GM19193 (cell line): Measurements from ENCODE around the gene ING1.

ENCODE experiments used
- POLR2A ChIP-seq: IDR thresholded peaks from 4 replicates; pipeline ENCODE4 v1.6.1; 2011; ENCODE audit not compliant: insufficient read depth, insufficient read length; ENCODE audit errors: extremely low read depth

ING1 gene

DNA sequence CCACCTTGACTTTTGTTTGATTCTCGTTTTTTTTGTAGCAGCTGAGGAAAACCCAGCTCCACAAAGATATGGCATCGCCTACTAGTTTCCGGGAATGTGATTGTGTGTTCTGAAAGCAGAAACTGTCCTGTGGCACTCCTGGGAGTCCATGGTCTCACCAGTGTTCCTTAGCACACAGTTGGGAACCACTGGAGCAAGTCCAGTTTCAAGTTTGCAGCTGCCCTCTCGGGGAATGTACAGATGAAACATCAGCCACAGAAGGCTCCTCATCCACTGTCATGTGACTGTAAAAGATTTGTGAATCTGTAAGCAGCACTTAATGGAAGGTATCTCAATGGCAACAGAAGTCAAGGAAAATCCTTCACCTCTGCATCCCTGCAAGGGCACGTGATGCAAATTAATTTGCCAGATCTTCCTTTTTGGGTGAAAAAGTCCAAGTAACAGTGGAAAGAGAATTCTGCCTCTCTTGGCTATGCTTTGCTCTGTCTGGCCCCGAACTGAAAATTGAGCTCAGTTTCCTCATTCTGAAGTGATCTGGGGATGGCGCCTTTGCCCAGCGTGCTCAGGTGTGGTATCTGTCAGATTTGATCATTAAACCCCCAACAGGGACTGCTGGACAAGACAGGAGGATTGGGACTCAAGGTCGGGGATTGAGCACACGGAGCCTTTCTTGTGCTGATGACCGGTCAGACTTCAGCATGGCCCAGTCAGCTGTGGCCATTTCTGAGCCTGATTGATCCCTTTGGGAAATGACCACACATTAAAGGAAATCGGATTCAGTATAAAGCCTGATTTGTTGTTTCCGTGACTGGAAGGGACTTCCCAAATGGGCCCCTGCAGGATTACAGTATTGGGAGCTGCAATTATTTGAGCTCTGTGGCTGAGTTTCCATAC is 58.8 kb downstream of the ING1 start:
- TF ChIP-seq POLR2A = no peak
